H1 (cell line): Measurements from ENCODE around the gene CLINT1. TPM values are rescaled to one million over a fixed set of nuclear protein-coding genes. Genes with fewer than 3 reads are reported as not detected.

ENCODE experiments used
- CTCF ChIA-PET: fragments of 300-600 bp; sonication (Branson Sonifier 250); formaldehyde crosslinking; loops from one replicate; lab custom pipeline; 2021; ENCODE audit not compliant: partially characterized antibody; lab: Charles Lee
- POLR2A ChIA-PET: fragments of 300-600 bp; sonication (Branson Sonifier 250); formaldehyde crosslinking; loops from one replicate; lab custom pipeline; 2021; ENCODE audit warnings: inconsistent platforms; ENCODE audit not compliant: partially characterized antibody; lab: Charles Lee
- DNase-seq, 2 experiments: peaks; one replicate each; pipeline versions ENCODE4 v3.0.0 to v3.0.0-alpha.2; 2010 to 2022; ENCODE audit warnings: low spot score in 2 of 2, low read depth in 1 of 2, mixed read lengths in 1 of 2
- FAIRE-seq: peaks from 2 replicates; lab custom pipeline; 2011; peaks lifted over from hg19 to GRCh38; lab: Jason Lieb, UNC
- H2AFZ ChIP-seq: 2 replicates; pipeline ENCODE4 v1.8.1; 2012; ENCODE audit warnings: low read length, inconsistent platforms
- H2AK5ac ChIP-seq: 2 replicates; pipeline ENCODE4 v1.6.1; 2013; ENCODE audit warnings: low read depth, low read length
- H2BK120ac ChIP-seq: replicated peaks from 2 replicates; pipeline ENCODE3; 2013; ENCODE audit warnings: low read depth, low read length, inconsistent platforms
- H2BK12ac ChIP-seq: 2 replicates; pipeline ENCODE4 v1.6.1; 2013; ENCODE audit warnings: low read depth, low read length
- H2BK15ac ChIP-seq: 2 replicates; pipeline ENCODE4 v1.6.1; 2013; ENCODE audit warnings: low read length
- H2BK20ac ChIP-seq: 2 replicates; pipeline ENCODE4 v1.6.1; 2013; ENCODE audit warnings: low read length
- H2BK5ac ChIP-seq: 2 replicates; pipeline ENCODE4 v1.6.1; 2013; ENCODE audit warnings: low read depth, low read length
- H3K14ac ChIP-seq: 2 replicates; pipeline ENCODE4 v1.6.1; 2013; ENCODE audit warnings: inconsistent platforms; ENCODE audit not compliant: insufficient read length
- H3K18ac ChIP-seq: 2 replicates; pipeline ENCODE4 v1.6.1; 2013; ENCODE audit warnings: low read length; ENCODE audit errors: extremely low read depth
- H3K23ac ChIP-seq: 2 replicates; pipeline ENCODE4 v1.6.1; 2013; ENCODE audit warnings: inconsistent platforms; ENCODE audit not compliant: insufficient read length
- H3K23me2 ChIP-seq: 2 replicates; pipeline ENCODE4 v1.6.1; 2013; ENCODE audit warnings: low read depth, low read length
- H3K27ac ChIP-seq: 2 replicates; pipeline ENCODE4 v1.6.1; 2011; ENCODE audit warnings: low read depth, low read length, inconsistent platforms
- H3K27me3 ChIP-seq, 4 experiments: replicated peaks in 1 of 4; 1 replicate in 1 of 4; 2 replicates in 3 of 4; pipeline versions ENCODE4 v1.6.1 to v1.8.1; 2011 to 2013; ENCODE audit warnings: low read length in 3 of 4, mild to moderate bottlenecking in 3 of 4, inconsistent platforms in 2 of 4, mixed read lengths in 2 of 4, moderate library complexity in 1 of 4; ENCODE audit not compliant: control insufficient read depth in 3 of 4, insufficient read depth in 3 of 4; ENCODE audit errors: extremely low read depth in 1 of 4
- H3K36me3 ChIP-seq, 4 experiments: 2 replicates each; pipeline versions ENCODE4 v1.6.1 to v1.8.1; 2011 to 2013; ENCODE audit warnings: mild to moderate bottlenecking in 4 of 4, low read length in 3 of 4, moderate library complexity in 2 of 4, control low read depth in 1 of 4, inconsistent platforms in 1 of 4; ENCODE audit not compliant: insufficient read depth in 4 of 4, control insufficient read depth in 2 of 4
- H3K4ac ChIP-seq: replicated peaks from 2 replicates; pipeline ENCODE3; 2013; ENCODE audit warnings: low read length, low read depth, mixed read lengths, inconsistent platforms; ENCODE audit not compliant: insufficient read length
- H3K4me1 ChIP-seq, 4 experiments: replicated peaks in 1 of 4; 1 replicate in 1 of 4; 2 replicates in 3 of 4; pipeline versions ENCODE4 v1.6.1 to v1.8.1; 2011 to 2013; ENCODE audit warnings: low read length in 3 of 4, inconsistent platforms in 2 of 4, mixed read lengths in 1 of 4; ENCODE audit not compliant: insufficient read depth in 4 of 4, control insufficient read depth in 3 of 4
- H3K4me2 ChIP-seq, 2 experiments: 2 replicates each; pipeline versions ENCODE4 v1.6.1 to v1.8.1; 2011 to 2013; ENCODE audit warnings: low read depth in 2 of 2, low read length in 2 of 2, control low read depth in 1 of 2, inconsistent platforms in 1 of 2, mild to moderate bottlenecking in 1 of 2; ENCODE audit not compliant: insufficient read depth in 1 of 2
- H3K4me3 ChIP-seq, 4 experiments: fragments of 200-600, 300-600 bp in 1 of 4; sonication (generic), shearing (Covaris generic), sonication (Bioruptor Twin) in 1 of 4; 2 replicates each; pipeline versions ENCODE4 v1.5.1 to v1.8.1; 2011 to 2016; ENCODE audit warnings: low read length in 4 of 4, low read depth in 3 of 4, control low read depth in 2 of 4, inconsistent platforms in 2 of 4, mild to moderate bottlenecking in 2 of 4, mixed read lengths in 1 of 4, moderate library complexity in 1 of 4; ENCODE audit not compliant: insufficient read depth in 2 of 4; ENCODE audit errors: extremely low read depth in 1 of 4
- H3K56ac ChIP-seq: replicated peaks from 2 replicates; pipeline ENCODE3; 2013; ENCODE audit warnings: low read depth, mild to moderate bottlenecking, mixed read lengths, low read length, inconsistent platforms; ENCODE audit not compliant: insufficient read length
- H3K79me1 ChIP-seq: 2 replicates; pipeline ENCODE4 v1.6.1; 2013; ENCODE audit warnings: low read depth, low read length, control low read depth
- H3K79me2 ChIP-seq, 2 experiments: 2 replicates each; pipeline versions ENCODE4 v1.6.1 to v1.8.1; 2012 to 2013; ENCODE audit warnings: low read length in 2 of 2, mild to moderate bottlenecking in 2 of 2, inconsistent platforms in 1 of 2; ENCODE audit not compliant: insufficient read depth in 2 of 2, control insufficient read depth in 1 of 2
- H3K9ac ChIP-seq, 4 experiments: replicated peaks in 1 of 4; 1 replicate in 1 of 4; 2 replicates in 3 of 4; pipeline versions ENCODE4 v1.6.1 to v1.8.1; 2011 to 2013; ENCODE audit warnings: low read depth in 3 of 4, low read length in 3 of 4, control low read depth in 2 of 4, mild to moderate bottlenecking in 2 of 4, moderate library complexity in 2 of 4, inconsistent platforms in 1 of 4; ENCODE audit errors: extremely low read depth in 1 of 4
- H3K9me3 ChIP-seq, 2 experiments: 2 replicates each; pipeline versions ENCODE4 v1.6.1 to v1.8.1; 2012 to 2013; ENCODE audit warnings: mild to moderate bottlenecking in 2 of 2, moderate library complexity in 2 of 2, control low read depth in 1 of 2, inconsistent platforms in 1 of 2, low read depth in 1 of 2, low read length in 1 of 2, mixed read lengths in 1 of 2; ENCODE audit not compliant: insufficient read depth in 2 of 2
- H4K20me1 ChIP-seq, 2 experiments: replicated peaks in 1 of 2; 2 replicates each; pipeline versions ENCODE3 to v1.8.1; 2011 to 2013; ENCODE audit warnings: inconsistent platforms in 2 of 2, low read length in 2 of 2, mild to moderate bottlenecking in 1 of 2; ENCODE audit not compliant: insufficient read depth in 2 of 2, control insufficient read depth in 1 of 2
- H4K5ac ChIP-seq: 2 replicates; pipeline ENCODE4 v1.6.1; 2013; ENCODE audit warnings: low read length, low read depth, mixed read lengths, inconsistent platforms; ENCODE audit not compliant: insufficient read length
- H4K8ac ChIP-seq: 2 replicates; pipeline ENCODE4 v1.8.0; 2013; ENCODE audit warnings: mild to moderate bottlenecking, moderate library complexity, low read length, inconsistent platforms; ENCODE audit not compliant: insufficient read depth; ENCODE audit errors: extremely low read depth
- H4K91ac ChIP-seq: replicated peaks from 2 replicates; pipeline ENCODE3; 2013; ENCODE audit warnings: low read length, mixed read lengths, inconsistent platforms; ENCODE audit not compliant: insufficient read length
- ASH2L ChIP-seq: fragments of 200-600, 300-600 bp; sonication (generic); IDR thresholded peaks from one replicate; pipeline ENCODE4 v1.7.1; 2017; ENCODE audit warnings: low read length
- CHD1 ChIP-seq: IDR thresholded peaks from 2 replicates; pipeline ENCODE4 v1.6.1; 2012; ENCODE audit warnings: low read depth, low read length, improper control_type of control experiment
- CREB1 ChIP-seq: IDR thresholded peaks from 2 replicates; pipeline ENCODE4 v1.6.1; 2012; ENCODE audit warnings: inconsistent platforms
- EP300 ChIP-seq, 2 experiments: IDR thresholded peaks; 1 replicate in 1 of 2; 2 replicates in 1 of 2; pipeline ENCODE4 v1.6.1; 2011 to 2012; ENCODE audit warnings: low read depth in 2 of 2, low read length in 2 of 2, mild to moderate bottlenecking in 2 of 2, borderline replicate concordance in 1 of 2, inconsistent platforms in 1 of 2, moderate library complexity in 1 of 2
- GTF2F1 ChIP-seq: IDR thresholded peaks from 2 replicates; pipeline ENCODE4 v1.6.1; 2012; ENCODE audit warnings: low read depth, low read length, improper control_type of control experiment, borderline replicate concordance
- HDAC2 ChIP-seq, 2 experiments: fragments of 300-600 bp in 1 of 2; sonication (generic) in 1 of 2; IDR thresholded peaks; 2 replicates each; pipeline ENCODE4 v1.6.1; 2011 to 2012; ENCODE audit warnings: low read depth in 2 of 2, low read length in 2 of 2, mild to moderate bottlenecking in 2 of 2, moderate library complexity in 2 of 2, borderline replicate concordance in 1 of 2, inconsistent platforms in 1 of 2
- NRF1 ChIP-seq: IDR thresholded peaks from 2 replicates; pipeline ENCODE4 v1.6.1; 2011; ENCODE audit warnings: mild to moderate bottlenecking, low read depth, low read length, improper control_type of control experiment
- POU5F1 ChIP-seq: IDR thresholded peaks from 2 replicates; pipeline ENCODE4 v1.6.1; 2011; ENCODE audit warnings: low read depth, mild to moderate bottlenecking, low read length, moderate library complexity
- SUZ12 ChIP-seq: fragments of 200-600 bp; sonication (generic); IDR thresholded peaks from 2 replicates; pipeline ENCODE4 v1.6.1; 2012; ENCODE audit warnings: mild to moderate bottlenecking, inconsistent platforms, low read length, moderate library complexity, mixed read lengths
- ZNF274 ChIP-seq: IDR thresholded peaks from 2 replicates; pipeline ENCODE4 v1.7.0; 2012; ENCODE audit warnings: low read length, borderline replicate concordance; ENCODE audit errors: extremely low read depth
- WGBS, 2 experiments: shearing (Covaris generic) in 1 of 2; methylation state at CpG; one replicate each; pipeline versions ENCODE4 v1.1.6 to v1.1.7; 2013 to 2015; ENCODE audit warnings: low lambda C conversion rate in 2 of 2, mixed read lengths in 2 of 2, inconsistent platforms in 1 of 2, low coverage in 1 of 2, missing lambda C conversion rate in 1 of 2; ENCODE audit not compliant: insufficient replicate concordance in 2 of 2, insufficient coverage in 1 of 2, insufficient read length in 1 of 2; ENCODE audit errors: extremely low coverage in 1 of 2, missing lambda C conversion rate in 1 of 2; 5-methylcytosine and 5-hydroxymethylcytosine counted together
- polyA plus RNA-seq, 7 experiments: library from polyadenylated mRNA; depleted of rRNA in 3 of 7; stranded (reverse) in 5 of 7; unstranded in 2 of 7; fragments of >200 nt in 5 of 7; fragments of 200-250 nt in 2 of 7; gene quantifications; 1 replicate in 5 of 7; 2 replicates in 1 of 7; 4 replicates in 1 of 7; pipeline versions ENCODE4 v1.2.1 to v1.2.3, GENCODE V29; 2011 to 2013; ENCODE audit warnings: missing spikeins in 2 of 7, mixed read lengths in 2 of 7
- total RNA-seq: library from RNA; stranded (reverse); fragmentation: NEBNext Ultra II Directional; extraction: Animal tissue kit (Norgen Biotek cat#: 25700); gene quantifications from 2 replicates; pipeline ENCODE4 v1.2.1, GENCODE V29; 2021
- TF ChIP-seq, protein P1 (sequence below): IDR thresholded peaks from 2 replicates; pipeline ENCODE4 v1.6.1; 2011; ENCODE audit warnings: low read length, improper control_type of control experiment

The CLINT1 gene
- total and polyA plus RNA-seq, 2 of the 8 experiments (the other 6 are each of a cell fraction or from before 2014, with no cell fraction given) = 85.9 to 140 TPM

DNA sequence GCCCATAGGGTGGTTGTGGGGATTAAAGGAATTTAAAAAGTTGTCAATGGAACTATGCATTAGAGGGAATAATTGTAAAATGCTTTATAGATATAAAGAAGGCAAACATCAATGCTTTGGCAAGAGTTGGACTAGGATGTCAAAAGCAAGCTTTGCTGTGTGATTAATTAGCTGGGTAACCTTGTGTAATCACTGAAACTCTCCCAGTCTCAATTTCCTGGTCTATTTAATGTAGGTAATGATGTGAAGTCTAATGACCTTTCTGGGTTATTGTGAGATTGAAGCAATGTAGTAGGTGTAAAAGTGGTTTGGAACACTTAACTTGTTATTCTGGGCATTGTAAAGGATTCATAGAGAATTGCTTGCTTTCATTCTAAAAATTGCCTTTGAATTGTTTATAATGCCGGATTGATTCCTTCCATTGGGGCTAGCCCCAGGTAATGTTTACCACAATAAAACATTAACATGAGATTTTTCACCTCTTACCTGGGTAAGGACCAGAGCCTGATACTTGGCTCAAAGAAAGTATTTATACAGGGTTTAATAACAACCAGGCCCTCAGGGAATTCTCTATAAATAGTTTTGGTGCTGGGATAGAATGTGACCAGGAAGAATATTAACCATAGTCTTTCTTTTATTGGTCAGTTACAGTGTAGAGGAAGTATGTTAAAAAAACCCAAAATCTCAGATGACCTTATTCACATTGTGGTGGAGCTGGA lies 30.0 kb upstream of the CLINT1 start:
- Histone ChIP-seq H3K4me2 (no peak overlapping the region), H4K91ac (no peak overlapping the region), H2AFZ (no peak overlapping the region), H3K14ac (no peak overlapping the region), H4K20me1 (no peaks in the 10 kb centered on the region), H3K27ac (no peak overlapping the region), H2AK5ac (no peak overlapping the region), H4K8ac (no peak overlapping the region), H3K79me2 (no peaks in the 10 kb centered on the region), H2BK5ac (no peak overlapping the region), H2BK20ac (no peak overlapping the region), H3K4me3 (no peak overlapping the region), H3K4me1 (no peaks in the 10 kb centered on the region), H4K5ac (no peak overlapping the region), H3K79me1 (no peaks in the 10 kb centered on the region), H3K36me3 (peaks cover 0 to 6% (median 0%) of the 10 kb centered on the region in 4 experiments; a peak in 1 of 8 replicates), H2BK120ac (no peak overlapping the region), H3K4ac (no peak overlapping the region), H3K9me3 (peaks cover 0 to 9% of the 10 kb centered on the region in 2 experiments; a peak in 2 of 4 replicates), H3K56ac (no peak overlapping the region), H3K23me2 (no peaks in the 10 kb centered on the region), H3K9ac (no peak overlapping the region), H2BK12ac (no peak overlapping the region), H3K18ac (no peak overlapping the region), H2BK15ac (no peak overlapping the region), H3K27me3 (no peaks in the 10 kb centered on the region), H3K23ac (no peak overlapping the region)
- CTCF ChIA-PET = no interaction called here
- POLR2A ChIA-PET = no interaction called here
- FAIRE-seq (no peak), DNase-seq (no peak)
- 94% methylated on average over 1 of the region's 1 CpG; no CpG with 5 or more reads in 1 of the 2 experiments for WGBS, 2 experiments
- TF ChIP-seq HDAC2 (IDR thresholded peaks at IDR 0.05; ENCODE audit: borderline replicate concordance in 1 of 2, low read depth in 2 of 2, low read length in 2 of 2) (no peak), SUZ12 (no peak), CREB1 (no peak), GTF2F1 (no peak), ZNF274 (no peak), POU5F1 (no peak), CHD1 (no peak), NRF1 (no peak), EP300 (IDR thresholded peaks at IDR 0.05; ENCODE audit: borderline replicate concordance in 1 of 2, low read depth in 2 of 2, low read length in 2 of 2) (no peak), ASH2L (no peak)
- TF ChIP-seq, protein P1, sequence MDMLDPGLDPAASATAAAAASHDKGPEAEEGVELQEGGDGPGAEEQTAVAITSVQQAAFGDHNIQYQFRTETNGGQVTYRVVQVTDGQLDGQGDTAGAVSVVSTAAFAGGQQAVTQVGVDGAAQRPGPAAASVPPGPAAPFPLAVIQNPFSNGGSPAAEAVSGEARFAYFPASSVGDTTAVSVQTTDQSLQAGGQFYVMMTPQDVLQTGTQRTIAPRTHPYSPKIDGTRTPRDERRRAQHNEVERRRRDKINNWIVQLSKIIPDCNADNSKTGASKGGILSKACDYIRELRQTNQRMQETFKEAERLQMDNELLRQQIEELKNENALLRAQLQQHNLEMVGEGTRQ = no peak
